ENCODE results near the gene B3GNT7. TPM values are rescaled to one million over a fixed set of nuclear protein-coding genes. Genes with fewer than 3 reads are reported as not detected.

Gene B3GNT7
- total and polyA plus RNA-seq, 2 of the 8 experiments (the other 6 are each of a cell fraction or from before 2014, with no cell fraction given), result 26.4 to 73.1 TPM

DNA sequence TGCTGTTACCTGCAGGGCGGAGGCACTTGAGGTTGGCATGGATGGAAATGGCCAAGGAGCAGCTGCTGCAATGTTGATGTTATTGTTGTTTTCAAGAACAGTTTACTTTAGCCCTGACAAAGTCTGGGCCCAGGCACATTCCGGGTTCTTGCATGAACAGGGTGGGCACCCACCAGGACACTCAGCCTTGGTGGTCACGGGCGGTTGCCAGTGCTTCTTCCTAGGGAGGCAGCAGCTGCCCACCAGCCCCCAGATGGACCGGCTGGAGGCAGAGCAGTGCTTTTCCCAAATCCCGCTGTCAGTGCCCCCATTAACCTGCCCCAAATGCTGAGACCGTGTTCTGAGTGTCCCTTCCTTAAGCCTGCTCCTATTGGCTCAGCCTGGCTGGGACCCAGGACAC is 38.5 kb upstream of the B3GNT7 start (continued):
- TF ChIP-seq, protein P1, sequence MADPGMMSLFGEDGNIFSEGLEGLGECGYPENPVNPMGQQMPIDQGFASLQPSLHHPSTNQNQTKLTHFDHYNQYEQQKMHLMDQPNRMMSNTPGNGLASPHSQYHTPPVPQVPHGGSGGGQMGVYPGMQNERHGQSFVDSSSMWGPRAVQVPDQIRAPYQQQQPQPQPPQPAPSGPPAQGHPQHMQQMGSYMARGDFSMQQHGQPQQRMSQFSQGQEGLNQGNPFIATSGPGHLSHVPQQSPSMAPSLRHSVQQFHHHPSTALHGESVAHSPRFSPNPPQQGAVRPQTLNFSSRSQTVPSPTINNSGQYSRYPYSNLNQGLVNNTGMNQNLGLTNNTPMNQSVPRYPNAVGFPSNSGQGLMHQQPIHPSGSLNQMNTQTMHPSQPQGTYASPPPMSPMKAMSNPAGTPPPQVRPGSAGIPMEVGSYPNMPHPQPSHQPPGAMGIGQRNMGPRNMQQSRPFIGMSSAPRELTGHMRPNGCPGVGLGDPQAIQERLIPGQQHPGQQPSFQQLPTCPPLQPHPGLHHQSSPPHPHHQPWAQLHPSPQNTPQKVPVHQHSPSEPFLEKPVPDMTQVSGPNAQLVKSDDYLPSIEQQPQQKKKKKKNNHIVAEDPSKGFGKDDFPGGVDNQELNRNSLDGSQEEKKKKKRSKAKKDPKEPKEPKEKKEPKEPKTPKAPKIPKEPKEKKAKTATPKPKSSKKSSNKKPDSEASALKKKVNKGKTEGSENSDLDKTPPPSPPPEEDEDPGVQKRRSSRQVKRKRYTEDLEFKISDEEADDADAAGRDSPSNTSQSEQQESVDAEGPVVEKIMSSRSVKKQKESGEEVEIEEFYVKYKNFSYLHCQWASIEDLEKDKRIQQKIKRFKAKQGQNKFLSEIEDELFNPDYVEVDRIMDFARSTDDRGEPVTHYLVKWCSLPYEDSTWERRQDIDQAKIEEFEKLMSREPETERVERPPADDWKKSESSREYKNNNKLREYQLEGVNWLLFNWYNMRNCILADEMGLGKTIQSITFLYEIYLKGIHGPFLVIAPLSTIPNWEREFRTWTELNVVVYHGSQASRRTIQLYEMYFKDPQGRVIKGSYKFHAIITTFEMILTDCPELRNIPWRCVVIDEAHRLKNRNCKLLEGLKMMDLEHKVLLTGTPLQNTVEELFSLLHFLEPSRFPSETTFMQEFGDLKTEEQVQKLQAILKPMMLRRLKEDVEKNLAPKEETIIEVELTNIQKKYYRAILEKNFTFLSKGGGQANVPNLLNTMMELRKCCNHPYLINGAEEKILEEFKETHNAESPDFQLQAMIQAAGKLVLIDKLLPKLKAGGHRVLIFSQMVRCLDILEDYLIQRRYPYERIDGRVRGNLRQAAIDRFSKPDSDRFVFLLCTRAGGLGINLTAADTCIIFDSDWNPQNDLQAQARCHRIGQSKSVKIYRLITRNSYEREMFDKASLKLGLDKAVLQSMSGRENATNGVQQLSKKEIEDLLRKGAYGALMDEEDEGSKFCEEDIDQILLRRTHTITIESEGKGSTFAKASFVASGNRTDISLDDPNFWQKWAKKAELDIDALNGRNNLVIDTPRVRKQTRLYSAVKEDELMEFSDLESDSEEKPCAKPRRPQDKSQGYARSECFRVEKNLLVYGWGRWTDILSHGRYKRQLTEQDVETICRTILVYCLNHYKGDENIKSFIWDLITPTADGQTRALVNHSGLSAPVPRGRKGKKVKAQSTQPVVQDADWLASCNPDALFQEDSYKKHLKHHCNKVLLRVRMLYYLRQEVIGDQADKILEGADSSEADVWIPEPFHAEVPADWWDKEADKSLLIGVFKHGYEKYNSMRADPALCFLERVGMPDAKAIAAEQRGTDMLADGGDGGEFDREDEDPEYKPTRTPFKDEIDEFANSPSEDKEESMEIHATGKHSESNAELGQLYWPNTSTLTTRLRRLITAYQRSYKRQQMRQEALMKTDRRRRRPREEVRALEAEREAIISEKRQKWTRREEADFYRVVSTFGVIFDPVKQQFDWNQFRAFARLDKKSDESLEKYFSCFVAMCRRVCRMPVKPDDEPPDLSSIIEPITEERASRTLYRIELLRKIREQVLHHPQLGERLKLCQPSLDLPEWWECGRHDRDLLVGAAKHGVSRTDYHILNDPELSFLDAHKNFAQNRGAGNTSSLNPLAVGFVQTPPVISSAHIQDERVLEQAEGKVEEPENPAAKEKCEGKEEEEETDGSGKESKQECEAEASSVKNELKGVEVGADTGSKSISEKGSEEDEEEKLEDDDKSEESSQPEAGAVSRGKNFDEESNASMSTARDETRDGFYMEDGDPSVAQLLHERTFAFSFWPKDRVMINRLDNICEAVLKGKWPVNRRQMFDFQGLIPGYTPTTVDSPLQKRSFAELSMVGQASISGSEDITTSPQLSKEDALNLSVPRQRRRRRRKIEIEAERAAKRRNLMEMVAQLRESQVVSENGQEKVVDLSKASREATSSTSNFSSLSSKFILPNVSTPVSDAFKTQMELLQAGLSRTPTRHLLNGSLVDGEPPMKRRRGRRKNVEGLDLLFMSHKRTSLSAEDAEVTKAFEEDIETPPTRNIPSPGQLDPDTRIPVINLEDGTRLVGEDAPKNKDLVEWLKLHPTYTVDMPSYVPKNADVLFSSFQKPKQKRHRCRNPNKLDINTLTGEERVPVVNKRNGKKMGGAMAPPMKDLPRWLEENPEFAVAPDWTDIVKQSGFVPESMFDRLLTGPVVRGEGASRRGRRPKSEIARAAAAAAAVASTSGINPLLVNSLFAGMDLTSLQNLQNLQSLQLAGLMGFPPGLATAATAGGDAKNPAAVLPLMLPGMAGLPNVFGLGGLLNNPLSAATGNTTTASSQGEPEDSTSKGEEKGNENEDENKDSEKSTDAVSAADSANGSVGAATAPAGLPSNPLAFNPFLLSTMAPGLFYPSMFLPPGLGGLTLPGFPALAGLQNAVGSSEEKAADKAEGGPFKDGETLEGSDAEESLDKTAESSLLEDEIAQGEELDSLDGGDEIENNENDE (IDR thresholded peaks at IDR 0.05; ENCODE audit: insufficient replicate concordance, low read length), result no peak
- TF ChIP-seq HDAC2 (IDR thresholded peaks at IDR 0.05; ENCODE audit: borderline replicate concordance in 1 of 2, low read depth in 2 of 2, low read length in 2 of 2) (no peak), SP4 (IDR thresholded peaks at IDR 0.05; ENCODE audit: low read length) (no peak), MAFK (IDR thresholded peaks at IDR 0.05; ENCODE audit: low read depth, low read length) (no peak), JUN (IDR thresholded peaks at IDR 0.05; ENCODE audit: low read depth, low read length) (no peak), RAD21 (IDR thresholded peaks at IDR 0.05 in 1 of 2, conservative IDR thresholded peaks at IDR 0.05 in 1 of 2; ENCODE audit: low read depth in 2 of 2, low read length in 2 of 2) (no peak)
- TF ChIP-seq, protein P2, sequence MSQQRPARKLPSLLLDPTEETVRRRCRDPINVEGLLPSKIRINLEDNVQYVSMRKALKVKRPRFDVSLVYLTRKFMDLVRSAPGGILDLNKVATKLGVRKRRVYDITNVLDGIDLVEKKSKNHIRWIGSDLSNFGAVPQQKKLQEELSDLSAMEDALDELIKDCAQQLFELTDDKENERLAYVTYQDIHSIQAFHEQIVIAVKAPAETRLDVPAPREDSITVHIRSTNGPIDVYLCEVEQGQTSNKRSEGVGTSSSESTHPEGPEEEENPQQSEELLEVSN (IDR thresholded peaks at IDR 0.05), result no peak
